Measurements from ENCODE around the gene FBXL20. TPM values are rescaled to one million over a fixed set of nuclear protein-coding genes. Genes with fewer than 3 reads are reported as not detected.

FBXL20 gene
- total and polyA plus RNA-seq, 10 of the 15 experiments (the other 5 are each of a cell fraction or from before 2014, with no cell fraction given): 1.2 to 8.3 (median 4.4) TPM

DNA sequence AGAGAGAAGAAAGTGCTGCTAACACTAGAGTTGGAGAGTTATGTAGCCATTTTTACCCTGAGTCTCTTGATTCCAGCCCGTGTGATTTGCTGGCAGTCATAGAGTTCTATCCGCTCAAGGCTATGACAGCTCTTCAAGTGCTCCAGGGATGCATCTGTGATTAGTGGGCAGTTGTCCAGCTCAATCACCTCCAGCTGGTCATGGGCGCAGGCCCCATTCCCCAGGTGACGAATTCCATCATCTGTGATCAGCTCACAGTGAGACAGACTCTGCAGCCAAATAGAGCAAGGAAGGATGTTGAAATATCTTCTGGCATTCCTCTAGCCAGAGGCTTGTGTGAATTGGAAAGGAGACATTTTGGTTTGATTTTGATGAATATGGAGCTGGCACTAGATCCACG, 137.3 kb downstream of the FBXL20 start:
- H4K20me1 ChIP-seq (ENCODE audit: control insufficient read depth, insufficient read depth): no peaks in the 10 kb centered on the region
- H2AFZ ChIP-seq (ENCODE audit: control insufficient read depth, low read depth, low read length): no peak overlapping the region
- RAD21 ChIA-PET (ENCODE audit: unreplicated experiment): no interaction called here
- intact Hi-C loops (cut with micrococcal nuclease; ENCODE audit: unreplicated experiment) (no loop called here), in situ Hi-C loops (cut with MboI) (no loop called here)
- no TSS peak for BruUV-seq (replicated peaks)
- no peaks in the 10 kb centered on the region for H3K4me1 ChIP-seq (ENCODE audit: control insufficient read depth, insufficient read depth, low read length)
- H3K79me2 ChIP-seq (ENCODE audit: control insufficient read depth, insufficient read depth, low read length): no peaks in the 10 kb centered on the region
- peaks cover 0 to 7% of the 10 kb centered on the region in 2 experiments; a peak in 1 of 4 replicates for H3K36me3 ChIP-seq (ENCODE audit: control insufficient read depth in 2 of 2, insufficient read depth in 2 of 2, low read length in 1 of 2)
- POLR2A ChIA-PET: no interaction called here
- WGBS (ENCODE audit: insufficient coverage, insufficient replicate concordance, low lambda C conversion rate, missing lambda C conversion rate): 91% methylated on average over 5 of the region's 5 CpGs
- CTCF ChIA-PET: interaction anchor here (2.0 to 4.4 kb wide), 3 partner anchors 19 to 57 kb away, joined by 6 to 17 read pairs (median 6); no protein-coding TSS in a partner anchor
- SMC1A ChIA-PET (ENCODE audit: uncharacterized antibody, unreplicated experiment): interaction anchor here (0.6 kb wide), 1 partner anchor 85 kb away, joined by 3 read pairs; no protein-coding TSS in a partner anchor
- no peak overlapping the region for H3K27ac ChIP-seq (ENCODE audit: control insufficient read depth, insufficient read depth)
- no peaks in the 10 kb centered on the region for H3K9me3 ChIP-seq (replicated peaks; ENCODE audit: control insufficient read depth, insufficient read depth, low read length)
- DNase-seq (ENCODE audit: low read depth, low spot score): no peak
- no peak overlapping the region for H3K4me3 ChIP-seq
- no peaks in the 10 kb centered on the region for H3K27me3 ChIP-seq (replicated peaks in 1 of 2; ENCODE audit: control insufficient read depth in 2 of 2, insufficient read depth in 2 of 2, low read length in 1 of 2)
- no peak overlapping the region for H3K9ac ChIP-seq (ENCODE audit: control insufficient read depth, insufficient read depth, low read length)
- ATAC-seq: no peak
- H3K4me2 ChIP-seq (ENCODE audit: control insufficient read depth, insufficient read depth): no peak overlapping the region
- FAIRE-seq: no peak
- TF ChIP-seq RAD51 (IDR thresholded peaks at IDR 0.05): no peak
- TF ChIP-seq, protein P1, sequence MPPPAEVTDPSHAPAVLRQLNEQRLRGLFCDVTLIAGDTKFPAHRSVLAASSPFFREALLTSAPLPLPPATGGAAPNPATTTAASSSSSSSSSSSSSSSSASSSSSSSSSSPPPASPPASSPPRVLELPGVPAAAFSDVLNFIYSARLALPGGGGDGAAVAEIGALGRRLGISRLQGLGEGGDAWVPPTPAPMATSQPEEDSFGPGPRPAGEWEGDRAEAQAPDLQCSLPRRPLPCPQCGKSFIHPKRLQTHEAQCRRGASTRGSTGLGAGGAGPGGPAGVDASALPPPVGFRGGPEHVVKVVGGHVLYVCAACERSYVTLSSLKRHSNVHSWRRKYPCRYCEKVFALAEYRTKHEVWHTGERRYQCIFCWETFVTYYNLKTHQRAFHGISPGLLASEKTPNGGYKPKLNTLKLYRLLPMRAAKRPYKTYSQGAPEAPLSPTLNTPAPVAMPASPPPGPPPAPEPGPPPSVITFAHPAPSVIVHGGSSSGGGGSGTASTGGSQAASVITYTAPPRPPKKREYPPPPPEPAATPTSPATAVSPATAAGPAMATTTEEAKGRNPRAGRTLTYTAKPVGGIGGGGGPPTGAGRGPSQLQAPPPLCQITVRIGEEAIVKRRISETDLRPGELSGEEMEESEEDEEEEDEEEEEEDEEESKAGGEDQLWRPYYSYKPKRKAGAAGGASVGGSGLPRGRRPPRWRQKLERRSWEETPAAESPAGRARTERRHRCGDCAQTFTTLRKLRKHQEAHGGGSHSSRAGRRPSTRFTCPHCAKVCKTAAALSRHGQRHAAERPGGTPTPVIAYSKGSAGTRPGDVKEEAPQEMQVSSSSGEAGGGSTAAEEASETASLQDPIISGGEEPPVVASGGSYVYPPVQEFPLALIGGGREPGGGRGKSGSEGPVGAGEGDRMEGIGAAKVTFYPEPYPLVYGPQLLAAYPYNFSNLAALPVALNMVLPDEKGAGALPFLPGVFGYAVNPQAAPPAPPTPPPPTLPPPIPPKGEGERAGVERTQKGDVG (CRISPR knock-in tag; IDR thresholded peaks at IDR 0.05): no peak
- no peak for TF ChIP-seq E4F1 (IDR thresholded peaks at IDR 0.05; ENCODE audit: borderline replicate concordance, partially characterized antibody)
- TF ChIP-seq EED (IDR thresholded peaks at IDR 0.05; ENCODE audit: low read depth): no peak
- no peak for TF ChIP-seq HDAC6 (IDR thresholded peaks at IDR 0.05; ENCODE audit: unreplicated experiment)
- TF ChIP-seq PBX3 (IDR thresholded peaks at IDR 0.05; ENCODE audit: insufficient replicate concordance, low read depth, low read length): no peak
- TF ChIP-seq MYC (IDR thresholded peaks at IDR 0.05; ENCODE audit: insufficient read depth, insufficient read length, insufficient replicate concordance, low read length, severe bottlenecking): no peak
- TF ChIP-seq RFX5 (IDR thresholded peaks at IDR 0.05; ENCODE audit: low read depth, low read length): no peak
- no peak for TF ChIP-seq CBX5 (IDR thresholded peaks at IDR 0.05; ENCODE audit: low read depth)
- no peak for TF ChIP-seq IKZF1 (conservative IDR thresholded peaks at IDR 0.05)
- TF ChIP-seq REST (IDR thresholded peaks at IDR 0.05; ENCODE audit: low read depth, low read length): no peak
- TF ChIP-seq, protein P2, sequence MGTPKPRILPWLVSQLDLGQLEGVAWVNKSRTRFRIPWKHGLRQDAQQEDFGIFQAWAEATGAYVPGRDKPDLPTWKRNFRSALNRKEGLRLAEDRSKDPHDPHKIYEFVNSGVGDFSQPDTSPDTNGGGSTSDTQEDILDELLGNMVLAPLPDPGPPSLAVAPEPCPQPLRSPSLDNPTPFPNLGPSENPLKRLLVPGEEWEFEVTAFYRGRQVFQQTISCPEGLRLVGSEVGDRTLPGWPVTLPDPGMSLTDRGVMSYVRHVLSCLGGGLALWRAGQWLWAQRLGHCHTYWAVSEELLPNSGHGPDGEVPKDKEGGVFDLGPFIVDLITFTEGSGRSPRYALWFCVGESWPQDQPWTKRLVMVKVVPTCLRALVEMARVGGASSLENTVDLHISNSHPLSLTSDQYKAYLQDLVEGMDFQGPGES (IDR thresholded peaks at IDR 0.05): no peak

All from GM12878 (cell line).